NCI-H345 treated with DMSO at 0.1 percent for 48 hours (cell line): ENCODE results near the gene CRYAA.
"Not testable (repeated sequence)": the region's sequence is repeated elsewhere in the genome, so short reads cannot be mapped to it uniquely, and the experiment has no call there.

Source experiments
- DNase-seq: peaks from one replicate; lab custom pipeline; 2025; ENCODE audit not compliant: unreplicated experiment; lab: John Stamatoyannopoulos, UW

The CRYAA gene

GRCh38 chr21:43168708-43169107 lies at the start of gene CRYAA:
Gene CRYAA, plus strand, starts transcription at chr21:43169008. Its CDS starts 92 bp downstream, at chr21:43169100.
- not testable (repeated sequence) for DNase-seq

GRCh38 chr21:43130094-43130493 lies 38.7 kb upstream of the CRYAA start:
- DNase-seq = not testable (repeated sequence)

GRCh38 chr21:43134520-43134919 lies 34.3 kb upstream of the CRYAA start:
- DNase-seq = not testable (repeated sequence)

- DNase-seq = not testable (repeated sequence)
These were observed 29.9 kb upstream of the CRYAA start for GRCh38 chr21:43138944-43139343.

GRCh38 chr21:43141407-43141806 lies 27.4 kb upstream of the CRYAA start:
- DNase-seq = not testable (repeated sequence)

- DNase-seq = not testable (repeated sequence)
These were observed 22.2 kb upstream of the CRYAA start for GRCh38 chr21:43146637-43147036.

GRCh38 chr21:43147999-43148398 lies 20.8 kb upstream of the CRYAA start:
- not testable (repeated sequence) for DNase-seq

- DNase-seq = not testable (repeated sequence)
These were observed 19.5 kb upstream of the CRYAA start for GRCh38 chr21:43149344-43149743.

- not testable (repeated sequence) for DNase-seq
These were observed 15.2 kb upstream of the CRYAA start for GRCh38 chr21:43153601-43154000.

- DNase-seq = not testable (repeated sequence)
These were observed 9.3 kb upstream of the CRYAA start for GRCh38 chr21:43159279-43160175.

GRCh38 chr21:43161826-43162707 lies 6.7 kb upstream of the CRYAA start:
- DNase-seq = not testable (repeated sequence)

- not testable (repeated sequence) for DNase-seq
These were observed 6.1 kb upstream of the CRYAA start for GRCh38 chr21:43162708-43163205.

- not testable (repeated sequence) for DNase-seq
These were observed 4.0 kb upstream of the CRYAA start for GRCh38 chr21:43164823-43165222.

GRCh38 chr21:43165734-43166133 lies 3.1 kb upstream of the CRYAA start:
- DNase-seq = not testable (repeated sequence)

GRCh38 chr21:43169230-43169886 lies 550 bp downstream of the CRYAA start:
- DNase-seq = not testable (repeated sequence)

GRCh38 chr21:43169891-43170290 lies 1.1 kb downstream of the CRYAA start:
- not testable (repeated sequence) for DNase-seq

GRCh38 chr21:43172812-43173211 lies 4.0 kb downstream of the CRYAA start:
- DNase-seq = not testable (repeated sequence)

GRCh38 chr21:43173438-43173837 lies 4.6 kb downstream of the CRYAA start:
- DNase-seq = not testable (repeated sequence)

GRCh38 chr21:43173930-43174329 lies 5.1 kb downstream of the CRYAA start:
- not testable (repeated sequence) for DNase-seq

- not testable (repeated sequence) for DNase-seq
These were observed 6.2 kb downstream of the CRYAA start for GRCh38 chr21:43174998-43175397.

GRCh38 chr21:43176621-43177020 lies 7.8 kb downstream of the CRYAA start:
- DNase-seq = not testable (repeated sequence)
